Left cardiac atrium (tissue), 4 donors: ENCODE measurements around the gene CCDC137. TPM values are rescaled to one million over a fixed set of nuclear protein-coding genes. Genes with fewer than 3 reads are reported as not detected.
"Not testable (repeated sequence)": the region's sequence is repeated elsewhere in the genome, so short reads cannot be mapped to it uniquely, and the experiment has no call there.

Experiments
- ATAC-seq, 2 donors: fragments of 200-7000 bp; cut with Tn5 transposase; one replicate each; pipeline ENCODE4 v1.9.1; 2020; ENCODE audit warnings: mild to moderate bottlenecking in 2 of 2, moderate library complexity in 2 of 2
- DNase-seq: peaks from one replicate; pipeline ENCODE4 v3.0.0-alpha.2; 2020
- intact Hi-C, 2 donors: fragments of 100-400 bp; cut with DNase I; formaldehyde crosslinking; loops; one replicate each; pipeline versions ENCODE4 v1.14.1 to v1.15.1; 2022 to 2023
- total RNA-seq, 2 donors: library from RNA; stranded (reverse); fragmentation: NEBNext Ultra II Directional; extraction: Animal tissue kit (Norgen Biotek cat#: 25700); gene quantifications; one replicate each; pipeline ENCODE4 v1.2.1, GENCODE V29; 2021
- donor health status: DM: no; HTN: yes; CAD: no.
- donor health status: DM: no; HTN: yes; CAD: no; lungs with severe emphysema.
- donor health status: DM: yes; HTN: yes; CAD: no.
- donor health status: Dilated cardiomyopathy.

CCDC137 gene
- total RNA-seq, 2 donors from 2014 or later = 7.2 to 8.9 TPM

DNA sequence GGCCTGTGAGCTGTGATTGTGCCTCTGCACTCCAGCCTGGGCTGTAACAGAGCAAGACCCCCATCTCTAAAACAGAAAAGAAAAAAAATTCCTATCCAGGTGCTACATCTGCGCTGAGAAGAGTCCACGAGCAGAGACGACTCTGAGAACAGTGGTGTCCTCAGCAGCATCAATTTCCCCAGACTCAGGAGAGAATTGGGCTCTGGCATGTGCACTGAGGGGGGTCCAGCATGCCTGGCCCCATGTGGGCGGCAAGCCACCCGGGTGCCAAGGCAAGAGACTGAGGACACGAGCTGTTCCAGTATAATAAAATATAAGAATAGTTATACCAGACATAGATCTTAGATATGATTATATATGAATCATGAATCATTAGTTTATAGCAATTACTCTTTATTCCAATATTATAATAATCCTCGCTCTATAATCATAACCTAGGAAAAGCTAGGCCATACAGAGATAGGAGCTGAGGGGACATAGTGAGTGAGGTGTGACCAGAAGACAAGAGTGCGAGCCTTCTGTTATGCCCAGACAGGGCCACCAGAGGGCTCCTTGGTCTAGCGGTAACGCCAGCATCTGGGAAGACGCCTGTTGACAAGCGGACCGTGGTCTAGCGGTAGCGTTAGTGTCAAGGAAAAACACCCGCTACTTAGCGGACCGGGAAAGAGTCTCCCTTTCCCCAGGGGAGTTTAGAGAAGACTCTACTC lies 9.1 kb downstream of the CCDC137 start:
- ATAC-seq, intact Hi-C loops, DNase-seq: not testable (repeated sequence)

DNA sequence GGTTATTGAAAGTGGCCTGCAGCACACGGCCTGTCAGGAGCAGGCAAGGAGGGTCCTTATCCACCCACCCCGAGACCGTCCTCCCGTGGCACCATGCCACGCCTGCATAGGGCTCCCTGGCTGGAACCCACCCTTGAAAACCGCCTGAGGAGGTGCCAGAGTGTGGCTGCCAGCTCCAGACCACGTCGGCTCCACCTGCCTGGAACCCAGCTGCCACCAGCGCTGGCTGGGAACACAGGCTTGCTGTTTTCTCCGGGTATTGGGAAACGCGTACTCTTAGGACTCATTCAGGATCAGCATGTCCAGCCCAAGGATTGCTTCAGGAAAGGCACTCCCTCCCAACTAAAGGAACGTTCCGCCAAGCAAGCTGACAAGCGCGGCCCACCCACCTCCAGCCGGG lies 10.4 kb downstream of the CCDC137 start:
- peak in 1 of 2 donors; percentile 27 for ATAC-seq

DNA sequence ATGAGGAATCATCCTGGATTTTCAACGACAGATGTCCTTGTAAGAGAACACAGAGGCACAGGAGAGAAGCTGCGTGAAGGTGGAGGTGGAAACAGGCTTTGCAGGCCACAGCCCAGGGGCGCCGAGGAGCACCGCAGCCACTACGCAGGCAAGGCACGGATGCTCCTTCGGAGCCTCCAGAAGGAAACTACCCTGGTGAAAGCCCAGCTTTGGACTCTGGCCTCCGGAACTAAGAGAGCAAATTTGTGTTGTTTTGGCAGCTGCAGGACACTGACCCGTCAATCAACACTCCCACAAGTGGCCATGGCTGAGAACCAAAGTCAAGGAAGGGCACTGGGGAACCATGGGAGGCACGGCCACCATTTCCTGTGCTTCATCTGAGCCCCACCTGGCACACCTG lies 13.6 kb downstream of the CCDC137 start:
- DNase-seq (no peak), ATAC-seq (no peak)
- intact Hi-C loops = no loop called here

More for the DNA sequence above, 10.4 kb downstream of the CCDC137 start:
- DNase-seq = no peak
- intact Hi-C loops = no loop called here

DNA sequence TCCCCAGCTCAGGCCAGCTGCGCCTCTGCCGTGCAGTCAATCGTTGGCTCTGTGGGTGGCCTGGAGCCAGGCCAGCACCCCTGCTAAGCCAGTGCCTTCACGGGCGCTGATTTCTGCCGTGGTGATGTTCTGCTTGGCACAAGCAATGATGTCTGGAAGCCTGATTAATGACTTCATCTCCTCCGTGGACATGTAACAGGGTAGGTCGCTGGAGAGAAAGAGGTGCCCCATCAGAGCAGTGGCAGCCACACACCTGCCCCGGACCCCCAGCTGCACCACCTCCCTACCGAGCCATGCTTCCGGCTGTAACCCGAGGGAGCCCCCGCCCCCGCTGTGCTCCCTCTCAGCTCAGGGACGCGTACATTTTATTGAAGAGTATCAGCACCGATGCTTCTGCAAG lies 15.1 kb downstream of the CCDC137 start:
- intact Hi-C loops = no loop called here
- DNase-seq (no peak), ATAC-seq (no peak)

GRCh38 chr17:81682565-81683207 lies 16.1 kb downstream of the CCDC137 start:
- no peak for DNase-seq
- no peak for ATAC-seq
- intact Hi-C loops = no loop called here

DNA sequence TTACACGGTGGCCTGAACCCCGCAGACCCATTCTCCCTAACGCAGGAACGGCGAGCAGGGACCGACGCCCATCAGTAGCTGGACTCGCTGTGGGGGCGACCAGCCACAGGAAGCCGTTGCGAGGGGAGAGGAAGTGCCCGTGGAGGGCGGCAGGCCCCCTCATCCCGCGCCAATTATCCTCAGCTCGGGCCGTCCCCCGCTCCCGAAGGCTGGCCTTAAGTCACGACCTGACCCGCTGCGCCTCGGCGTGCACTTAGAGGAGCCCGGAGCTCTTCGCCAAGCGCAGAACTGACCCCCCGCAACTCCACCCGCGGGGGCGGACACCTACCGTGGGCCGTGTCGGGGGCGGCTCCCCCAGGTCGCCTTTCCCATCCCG lies 16.7 kb downstream of the CCDC137 start:
- intact Hi-C loops = no loop called here
- ATAC-seq = peak; percentile 5 to 20
- no peak for DNase-seq

DNA sequence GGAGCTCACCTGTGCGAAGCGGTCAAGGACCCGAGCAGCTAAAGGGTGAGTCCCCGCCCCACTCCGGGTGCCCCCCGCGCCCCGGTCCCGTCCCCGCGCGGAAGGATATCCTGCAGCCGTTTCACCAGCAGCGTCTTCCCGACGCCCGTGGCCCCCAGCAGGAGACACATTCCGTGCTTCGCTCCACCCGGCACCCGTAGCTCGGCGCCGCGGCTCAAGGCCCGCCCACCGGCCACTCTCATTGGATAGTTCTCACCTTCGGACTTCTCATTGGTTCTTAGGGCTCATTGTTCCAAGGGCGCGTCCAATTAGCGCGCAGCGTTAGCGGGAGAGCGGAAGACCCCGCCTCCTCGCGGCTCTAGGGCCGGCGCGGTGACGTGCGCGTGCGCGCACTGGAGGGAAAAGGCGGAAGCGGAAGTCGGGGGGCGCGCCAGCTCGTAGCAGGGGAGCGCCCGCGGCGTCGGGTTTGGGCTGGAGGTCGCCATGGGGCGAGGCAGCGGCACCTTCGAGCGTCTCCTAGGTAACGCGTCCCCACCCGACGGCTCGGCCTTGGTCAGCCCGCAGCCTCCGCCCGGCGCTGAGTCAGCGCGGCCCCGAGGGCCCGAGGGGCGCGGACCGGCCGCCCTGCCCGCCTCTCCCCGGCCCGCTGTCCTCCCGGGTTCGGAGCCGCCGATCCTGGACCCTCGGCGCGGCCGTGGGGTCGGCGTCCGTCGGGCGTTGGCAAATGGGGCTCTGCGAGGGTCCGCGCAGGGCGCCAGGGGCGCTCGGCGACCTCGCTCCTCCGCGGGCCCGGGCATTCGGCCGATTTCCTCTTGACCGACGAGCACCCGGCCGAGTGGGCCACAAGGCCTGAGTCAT lies 17.3 kb downstream of the CCDC137 start, which contains the start of the genes ARL16 and HGS:
TSS of gene ARL16 (minus strand) at position 214 of the 858 bp plus-strand sequence. CDS start at position 170, 44 bp downstream.
TSS of gene HGS (plus strand) at position 428 of the 858 bp plus-strand sequence. CDS start at position 484, 56 bp downstream.
- intact Hi-C loops = no loop called here
- DNase-seq (peak; percentile 99), ATAC-seq (peak; percentile 98 to 99)

DNA sequence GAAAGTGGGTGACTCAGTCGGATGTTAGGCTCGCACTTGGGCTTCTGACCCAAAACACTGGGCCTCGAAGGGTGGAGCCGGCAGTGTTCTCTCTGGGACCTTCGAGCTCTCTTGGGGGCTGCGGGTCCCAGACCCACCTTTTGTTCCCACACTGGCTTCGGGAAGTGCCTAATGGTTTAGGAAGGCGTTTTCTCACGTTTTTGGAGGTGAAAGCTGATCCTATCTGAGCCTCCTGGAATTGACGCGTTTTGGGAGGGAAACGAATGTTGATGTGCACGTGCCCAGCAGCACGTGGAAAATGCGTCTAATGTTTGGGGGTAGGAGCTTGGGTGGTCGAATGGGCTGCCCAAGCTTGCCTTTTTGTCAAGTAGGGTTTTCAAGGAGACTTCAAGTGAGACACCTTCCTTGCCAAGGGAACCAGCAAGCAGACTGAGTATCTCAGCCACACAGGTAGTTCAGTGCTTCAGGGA lies 17.9 kb downstream of the CCDC137 start:
- intact Hi-C loops = no loop called here
- ATAC-seq (peak; percentile 2 to 39), DNase-seq (no peak)

GRCh38 chr17:81685108-81685507 lies 18.6 kb downstream of the CCDC137 start:
- no peak for ATAC-seq
- intact Hi-C loops = no loop called here
- no peak for DNase-seq

- DNase-seq = no peak
- intact Hi-C loops = no loop called here
- ATAC-seq = no peak
These were observed 20.1 kb downstream of the CCDC137 start for GRCh38 chr17:81686614-81687013.

DNA sequence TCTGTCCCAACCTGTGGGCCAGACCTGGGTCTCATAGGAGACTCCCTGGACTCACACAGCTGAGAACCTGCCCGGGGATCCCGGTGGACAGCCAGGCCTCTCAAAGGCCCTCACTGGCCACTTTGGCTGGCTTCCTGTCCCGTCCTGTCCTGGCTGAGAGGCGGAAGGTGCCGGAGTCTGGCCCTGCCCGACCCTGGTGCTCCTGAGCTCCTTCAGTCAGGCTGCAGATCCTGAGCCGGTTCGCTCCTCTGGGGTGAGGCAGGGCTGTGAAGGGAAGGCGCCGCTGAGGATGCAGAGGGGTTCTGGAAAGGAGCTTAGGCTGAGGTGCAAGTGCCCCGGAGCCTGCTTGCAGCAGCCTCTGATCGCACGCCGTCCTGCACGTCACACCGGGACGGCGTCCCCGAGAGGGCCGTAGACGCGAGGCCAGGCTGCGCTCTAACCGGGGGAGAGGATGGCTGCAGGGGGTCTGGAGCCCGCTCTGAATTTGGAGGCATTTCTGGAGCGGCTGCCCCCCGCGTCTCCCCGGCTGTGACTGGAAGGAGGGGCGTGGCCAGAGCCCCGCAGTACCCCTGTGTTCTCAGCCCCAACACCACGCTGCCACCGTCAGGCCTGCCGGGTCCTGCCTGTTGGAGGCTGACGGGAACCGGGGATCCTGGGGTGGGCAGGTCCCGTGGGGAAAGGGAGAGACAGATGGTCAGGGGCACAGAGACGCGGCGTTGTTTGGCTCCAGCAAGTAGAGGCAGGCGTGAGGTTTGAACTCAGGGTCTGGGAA lies 21.4 kb downstream of the CCDC137 start:
- intact Hi-C loops = no loop called here
- ATAC-seq (no peak), DNase-seq (no peak)

DNA sequence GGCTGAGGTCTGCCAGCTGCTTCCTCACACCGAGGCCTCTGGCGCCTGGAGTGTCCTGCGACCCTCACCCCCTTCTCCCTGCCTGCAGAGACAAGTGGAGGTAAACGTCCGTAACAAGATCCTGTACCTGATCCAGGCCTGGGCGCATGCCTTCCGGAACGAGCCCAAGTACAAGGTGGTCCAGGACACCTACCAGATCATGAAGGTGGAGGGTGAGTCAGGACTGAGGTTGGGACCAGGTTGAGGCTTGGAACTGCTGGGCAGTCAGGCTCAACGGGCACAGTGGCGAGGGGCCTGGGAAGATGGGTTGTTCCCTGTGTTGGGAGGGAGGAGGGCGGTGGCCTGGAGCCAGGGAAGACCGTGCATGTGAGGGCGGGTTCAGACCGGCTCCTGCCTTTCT lies 22.1 kb downstream of the CCDC137 start:
- no peak for DNase-seq
- ATAC-seq = no peak
- intact Hi-C loops = no loop called here

DNA sequence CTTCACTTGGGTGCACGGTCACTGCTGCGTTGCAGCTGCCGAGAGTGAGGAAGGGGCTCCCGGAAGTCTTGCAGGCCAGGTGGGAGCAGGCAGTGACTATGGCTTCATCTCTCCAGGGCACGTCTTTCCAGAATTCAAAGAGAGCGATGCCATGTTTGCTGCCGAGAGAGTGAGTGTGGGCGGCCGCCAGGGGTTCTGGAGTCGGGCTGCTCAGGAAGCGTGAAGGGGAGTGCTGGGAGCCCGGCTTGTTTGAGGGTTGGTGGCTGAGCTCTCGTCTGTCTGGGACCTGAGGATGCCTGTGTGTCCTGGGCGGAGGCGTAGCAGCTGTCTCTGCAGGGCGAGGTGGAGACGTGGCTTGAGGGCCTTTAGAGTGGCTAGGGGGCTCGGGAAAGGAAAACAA lies 23.5 kb downstream of the CCDC137 start:
- no peak for ATAC-seq
- DNase-seq = no peak
- intact Hi-C loops = no loop called here

GRCh38 chr17:81690549-81690948 lies 24.0 kb downstream of the CCDC137 start:
- no peak for ATAC-seq
- no peak for DNase-seq

GRCh38 chr17:81691196-81691595 lies 24.7 kb downstream of the CCDC137 start:
- DNase-seq = no peak
- intact Hi-C loops = no loop called here

More at GRCh38 chr17:81690549-81690948, 24.0 kb downstream of the CCDC137 start:
- intact Hi-C loops = no loop called here

GRCh38 chr17:81691608-81692007 lies 25.1 kb downstream of the CCDC137 start:
- intact Hi-C loops = no loop called here
- ATAC-seq = no peak
- DNase-seq = no peak

More at GRCh38 chr17:81691196-81691595, 24.7 kb downstream of the CCDC137 start:
- no peak for ATAC-seq

DNA sequence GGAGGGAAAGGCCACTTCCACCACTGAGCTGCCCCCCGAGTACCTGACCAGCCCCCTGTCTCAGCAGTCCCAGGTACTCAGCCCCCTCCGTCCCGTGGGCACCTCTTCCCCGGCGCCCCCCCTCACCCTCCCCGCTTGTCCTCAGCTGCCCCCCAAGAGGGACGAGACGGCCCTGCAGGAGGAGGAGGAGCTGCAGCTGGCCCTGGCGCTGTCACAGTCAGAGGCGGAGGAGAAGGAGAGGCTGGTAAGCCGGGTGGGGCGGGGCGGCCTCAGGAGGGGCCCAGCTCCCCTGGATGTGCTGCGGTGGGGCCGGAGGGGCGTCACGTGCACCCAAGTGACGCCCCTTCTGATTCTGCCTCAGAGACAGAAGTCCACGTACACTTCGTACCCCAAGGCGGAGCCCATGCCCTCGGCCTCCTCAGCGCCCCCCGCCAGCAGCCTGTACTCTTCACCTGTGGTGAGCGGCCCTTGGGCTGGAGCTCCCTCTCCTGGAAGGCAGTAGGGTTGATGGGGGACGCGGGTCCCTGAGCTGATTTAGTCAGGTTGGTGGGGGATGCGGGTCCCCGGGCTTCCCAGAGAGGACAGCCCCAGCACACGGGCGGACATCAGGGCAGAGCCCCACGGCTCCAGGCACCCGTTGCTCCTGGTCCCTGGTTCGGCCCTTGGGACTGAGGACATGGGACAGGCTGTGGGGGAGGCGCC lies 27.1 kb downstream of the CCDC137 start:
- intact Hi-C loops = no loop called here
- DNase-seq = no peak
- ATAC-seq = no peak

DNA sequence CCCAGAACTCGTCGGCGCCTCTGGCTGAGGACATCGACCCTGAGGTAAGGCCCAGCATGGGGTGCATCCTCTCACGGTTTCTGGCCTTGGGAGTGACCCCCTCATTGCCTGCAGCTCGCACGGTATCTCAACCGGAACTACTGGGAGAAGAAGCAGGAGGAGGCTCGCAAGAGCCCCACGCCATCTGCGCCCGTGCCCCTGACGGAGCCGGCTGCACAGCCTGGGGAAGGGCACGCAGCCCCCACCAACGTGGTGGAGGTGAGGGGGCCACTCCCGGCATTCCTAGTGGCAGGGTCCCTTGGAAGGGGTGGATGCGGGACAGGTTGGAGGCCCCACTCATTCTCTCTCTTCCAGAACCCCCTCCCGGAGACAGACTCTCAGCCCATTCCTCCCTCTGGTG lies 28.3 kb downstream of the CCDC137 start:
- DNase-seq = no peak
- no peak for ATAC-seq
- intact Hi-C loops = no loop called here
